Measurements from ENCODE around the gene KLHL30.

KLHL30 gene

GRCh38 chr2:238140721-238141540 lies 2.5 kb downstream of the KLHL30 start:
- no peak for TF ChIP-seq REST (IDR thresholded peaks at IDR 0.05; ENCODE audit: low read depth)
- TF ChIP-seq ZBTB7A (IDR thresholded peaks at IDR 0.05; ENCODE audit: low read depth): 0 out of 2 replicates have a peak, but pooled peaks have one; percentile 14

DNA sequence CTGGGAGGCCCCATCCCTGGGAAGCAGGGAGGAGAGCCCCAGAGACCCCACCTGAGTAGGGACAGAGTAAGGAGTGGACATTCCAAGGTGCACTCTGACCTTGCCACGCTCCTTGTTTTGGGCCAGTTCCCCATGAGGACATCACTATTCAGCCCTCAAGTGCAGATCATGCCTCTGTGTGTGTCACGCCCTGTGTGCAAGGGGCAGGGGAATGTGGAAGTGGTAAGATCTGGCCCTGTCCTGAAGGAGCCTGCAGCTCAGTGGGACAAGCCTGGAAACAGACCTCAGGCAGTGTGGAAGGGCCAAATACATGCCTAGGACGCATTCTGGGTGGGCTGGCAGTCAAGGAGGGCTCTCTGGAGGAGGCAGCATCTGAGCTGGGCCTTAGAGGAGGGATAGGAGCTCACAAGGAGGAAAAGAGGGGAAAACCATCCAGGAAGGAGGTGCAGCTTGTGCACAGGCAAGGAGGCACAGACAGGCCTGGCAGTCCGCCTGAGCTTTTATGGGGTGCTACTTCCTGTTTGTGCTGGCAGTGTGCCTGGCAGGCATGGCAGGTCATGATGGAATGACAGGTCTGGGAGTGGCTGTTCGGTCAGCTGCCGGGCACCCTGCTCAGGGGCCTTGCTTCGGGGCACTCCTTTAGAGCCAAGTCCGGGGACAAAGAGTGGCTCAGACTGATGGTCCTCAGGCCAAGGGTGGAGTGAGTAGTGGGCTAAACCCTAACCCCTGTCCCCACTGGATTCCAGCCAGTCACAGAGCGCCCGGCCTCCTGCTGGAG lies 3.3 kb downstream of the KLHL30 start:
- no peak for TF ChIP-seq CEBPB (IDR thresholded peaks at IDR 0.05)
- TF ChIP-seq, protein P1, sequence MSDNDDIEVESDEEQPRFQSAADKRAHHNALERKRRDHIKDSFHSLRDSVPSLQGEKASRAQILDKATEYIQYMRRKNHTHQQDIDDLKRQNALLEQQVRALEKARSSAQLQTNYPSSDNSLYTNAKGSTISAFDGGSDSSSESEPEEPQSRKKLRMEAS (IDR thresholded peaks at IDR 0.05): peak; percentile 83
- TF ChIP-seq EGR1 (IDR thresholded peaks at IDR 0.05): no peak
- TF ChIP-seq CREB1 (IDR thresholded peaks at IDR 0.05; ENCODE audit: low read depth): no peak
- no peak; the same call in 1 of the 2 replicates for TF ChIP-seq FOXM1 (IDR thresholded peaks at IDR 0.05; ENCODE audit: borderline replicate concordance, low read depth)
- no peak for TF ChIP-seq REST (IDR thresholded peaks at IDR 0.05; ENCODE audit: low read depth)
- TF ChIP-seq EP300 (IDR thresholded peaks at IDR 0.05; ENCODE audit: borderline replicate concordance): peak; percentile 87
- peak; percentile 10; the same call in 1 of the 2 replicates for TF ChIP-seq RAD21 (IDR thresholded peaks at IDR 0.05; ENCODE audit: low read depth)
- TF ChIP-seq TCF12 (IDR thresholded peaks at IDR 0.05; ENCODE audit: low read depth): peak; percentile 91
- peak; percentile 99 for TF ChIP-seq NFIC (IDR thresholded peaks at IDR 0.05)
- peak; percentile 70; the same call in 1 of the 2 replicates for TF ChIP-seq TEAD4 (IDR thresholded peaks at IDR 0.05)
- no peak; the same call in 1 of the 2 replicates for TF ChIP-seq USF1 (IDR thresholded peaks at IDR 0.05)
- TF ChIP-seq TAF1 (IDR thresholded peaks at IDR 0.05; ENCODE audit: low read depth): no peak
- TF ChIP-seq YY1 (IDR thresholded peaks at IDR 0.05; ENCODE audit: low read depth): peak; percentile 65
- TF ChIP-seq ZBTB7A (IDR thresholded peaks at IDR 0.05; ENCODE audit: low read depth): peak; percentile 35; the same call in 1 of the 2 replicates

- TF ChIP-seq ZBTB7A (IDR thresholded peaks at IDR 0.05; ENCODE audit: low read depth) (peak; percentile 12; the same call in 1 of the 2 replicates), USF1 (IDR thresholded peaks at IDR 0.05) (no peak)
Measured at GRCh38 chr2:238142382-238143205, 4.1 kb downstream of the KLHL30 start.

DNA sequence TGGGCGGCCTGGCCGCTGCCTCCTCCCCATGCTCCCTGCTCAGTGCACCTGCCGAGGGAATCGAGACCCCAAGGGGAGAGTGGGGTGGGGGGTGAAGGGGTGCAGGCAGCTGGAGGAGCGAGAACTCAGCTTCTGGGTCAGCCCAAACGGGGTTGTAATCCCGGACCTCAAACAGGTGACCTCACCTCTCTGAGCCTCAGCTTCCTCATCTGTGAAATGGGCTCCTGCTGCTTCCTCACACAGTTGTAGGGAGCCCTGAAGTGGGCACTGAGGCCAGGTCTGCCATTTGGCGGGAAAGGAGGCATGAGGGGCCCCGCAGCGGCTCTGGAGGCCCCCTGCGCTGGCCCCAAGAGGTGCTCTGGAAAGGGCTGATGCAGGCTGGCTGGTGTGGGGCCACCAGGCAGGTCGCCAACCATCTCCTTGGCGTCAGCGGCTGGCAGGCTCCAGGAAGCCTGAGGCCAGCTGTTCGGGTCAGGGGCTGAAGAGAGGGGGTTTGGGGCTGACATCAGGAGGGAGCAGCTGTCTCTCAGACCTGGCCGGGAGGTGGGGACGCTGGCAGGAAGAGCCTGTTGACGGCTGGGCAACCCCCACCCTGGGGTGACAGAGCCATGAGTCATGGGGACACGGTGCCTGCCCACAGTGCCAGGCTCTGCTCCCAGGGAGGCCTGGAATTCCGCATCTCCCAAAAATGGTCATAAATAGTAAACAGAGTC lies 4.9 kb downstream of the KLHL30 start:
- TF ChIP-seq TCF12 (IDR thresholded peaks at IDR 0.05; ENCODE audit: low read depth) (peak; percentile 72), TEAD4 (IDR thresholded peaks at IDR 0.05) (peak; percentile 85), EP300 (IDR thresholded peaks at IDR 0.05; ENCODE audit: borderline replicate concordance) (peak; percentile 85), CREB1 (IDR thresholded peaks at IDR 0.05; ENCODE audit: low read depth) (no peak), NFIC (IDR thresholded peaks at IDR 0.05) (peak; percentile 61)

- no peak for TF ChIP-seq CREB1 (IDR thresholded peaks at IDR 0.05; ENCODE audit: low read depth)
- TF ChIP-seq TEAD4 (IDR thresholded peaks at IDR 0.05): no peak
- no peak for TF ChIP-seq EP300 (IDR thresholded peaks at IDR 0.05; ENCODE audit: borderline replicate concordance)
- TF ChIP-seq ZBTB7A (IDR thresholded peaks at IDR 0.05; ENCODE audit: low read depth): no peak
- TF ChIP-seq EGR1 (IDR thresholded peaks at IDR 0.05): no peak
- no peak for TF ChIP-seq USF1 (IDR thresholded peaks at IDR 0.05)
- no peak for TF ChIP-seq RAD21 (IDR thresholded peaks at IDR 0.05; ENCODE audit: low read depth)
- TF ChIP-seq FOXM1 (IDR thresholded peaks at IDR 0.05; ENCODE audit: borderline replicate concordance, low read depth): no peak
- no peak for TF ChIP-seq CEBPB (IDR thresholded peaks at IDR 0.05)
- TF ChIP-seq TAF1 (IDR thresholded peaks at IDR 0.05; ENCODE audit: low read depth): no peak
- TF ChIP-seq TCF12 (IDR thresholded peaks at IDR 0.05; ENCODE audit: low read depth): no peak
Measured at GRCh38 chr2:238144262-238144661, 5.8 kb downstream of the KLHL30 start.

Data from Ishikawa (cell line).